WERI-Rb-1 (cell line): ENCODE results near the gene ZFP62.
"Not testable (repeated sequence)": the region's sequence is repeated elsewhere in the genome, so short reads cannot be mapped to it uniquely, and the experiment has no call there.

Experiments used
- DNase-seq: peaks from one replicate; pipeline ENCODE4 v3.0.0-alpha.2; 2020
- H3K27ac ChIP-seq: fragments of 250-450 bp; sonication (Bioruptor Pico); 2 replicates; pipeline ENCODE4 v1.5.1; 2020; ENCODE audit warnings: mild to moderate bottlenecking, moderate library complexity
- H3K27me3 ChIP-seq: fragments of 250-450 bp; sonication (Bioruptor Pico); 2 replicates; pipeline ENCODE4 v1.5.1; 2021; ENCODE audit warnings: mild to moderate bottlenecking, low read depth, moderate library complexity; ENCODE audit not compliant: insufficient read depth, severe bottlenecking
- H3K36me3 ChIP-seq: fragments of 250-450 bp; sonication (Bioruptor Pico); 2 replicates; pipeline ENCODE4 v1.5.1; 2020; ENCODE audit warnings: mild to moderate bottlenecking, moderate library complexity
- H3K4me3 ChIP-seq: 2 replicates; pipeline ENCODE4 v1.5.1; 2011; ENCODE audit warnings: low read depth, mild to moderate bottlenecking, control low read depth, low read length
- H3K9me3 ChIP-seq: fragments of 250-450 bp; sonication (Bioruptor Pico); 2 replicates; pipeline ENCODE4 v1.5.1; 2021; ENCODE audit warnings: mild to moderate bottlenecking, moderate library complexity; ENCODE audit not compliant: severe bottlenecking
- CTCF ChIP-seq: IDR thresholded peaks from 2 replicates; pipeline ENCODE4 v1.5.1; 2011; ENCODE audit warnings: low read depth, mild to moderate bottlenecking, control low read depth, inconsistent platforms, low read length

ZFP62 gene

GRCh38 chr5:180831139-180832093 is 29.7 kb downstream of the ZFP62 start:
- H3K4me3 ChIP-seq = peak overlapping the region; percentile 57

GRCh38 chr5:180830253-180831138 is 30.6 kb downstream of the ZFP62 start:
- no peak for TF ChIP-seq CTCF
- Histone ChIP-seq H3K27me3 (no peaks in the 10 kb centered on the region), H3K36me3 (peaks cover 6% of the 10 kb centered on the region; the same call in 1 of the 2 replicates), H3K4me3 (peak overlapping the region; percentile 57), H3K27ac (peak overlapping the region; percentile 93), H3K9me3 (no peaks in the 10 kb centered on the region)
- DNase-seq = peak; percentile 40

More at GRCh38 chr5:180831139-180832093, 29.7 kb downstream of the ZFP62 start:
- no peak for TF ChIP-seq CTCF
- Histone ChIP-seq H3K27ac (peak overlapping the region; percentile 93), H3K27me3 (no peaks in the 10 kb centered on the region), H3K9me3 (no peaks in the 10 kb centered on the region), H3K36me3 (peaks cover 6% of the 10 kb centered on the region; the same call in 1 of the 2 replicates)
- DNase-seq = peak; percentile 61

- H3K4me3 ChIP-seq = no peak overlapping the region
- H3K27me3 ChIP-seq = no peaks in the 10 kb centered on the region
- H3K9me3 ChIP-seq = no peaks in the 10 kb centered on the region
- TF ChIP-seq CTCF = no peak
- peak overlapping the region; percentile 93 for H3K27ac ChIP-seq
- DNase-seq = no peak
- H3K36me3 ChIP-seq = peaks cover 6% of the 10 kb centered on the region; the same call in 1 of the 2 replicates
Observed at GRCh38 chr5:180829726-180830125, 31.4 kb downstream of the ZFP62 start.

- H3K27ac ChIP-seq, H3K4me3 ChIP-seq, DNase-seq, H3K9me3 ChIP-seq, H3K27me3 ChIP-seq, H3K36me3 ChIP-seq: not testable (repeated sequence)
Observed at GRCh38 chr5:180828756-180829531, 32.1 kb downstream of the ZFP62 start.

GRCh38 chr5:180827374-180827773 is 33.7 kb downstream of the ZFP62 start:
- H3K4me3 ChIP-seq, H3K9me3 ChIP-seq, H3K36me3 ChIP-seq, H3K27me3 ChIP-seq: not testable (repeated sequence)
- peak; percentile 55 for DNase-seq
- peak overlapping the region; percentile 37 for H3K27ac ChIP-seq

GRCh38 chr5:180825768-180826525 is 35.1 kb downstream of the ZFP62 start:
- TF ChIP-seq CTCF = no peak
- H3K36me3 ChIP-seq = peaks cover 6% of the 10 kb centered on the region; the same call in 1 of the 2 replicates
- H3K27me3 ChIP-seq = no peaks in the 10 kb centered on the region
- no peaks in the 10 kb centered on the region for H3K9me3 ChIP-seq
- no peak for DNase-seq
- no peak overlapping the region for H3K4me3 ChIP-seq
- no peak overlapping the region for H3K27ac ChIP-seq
